HG03196 (cell line): ENCODE data around the gene GFRA4.

Experiments used
- ATAC-seq: cut with Tn5 transposase; IDR thresholded peaks from one replicate; pipeline ENCODE4 v1.9.1; 2021; ENCODE audit not compliant: unreplicated experiment

Gene GFRA4

GRCh38 chr20:3663031-3663701 is at the start of gene GFRA4:
Gene GFRA4, minus strand, starts transcription at chr20:3663399. Its CDS starts 0 bp downstream, at chr20:3663399.
- ATAC-seq, result no peak

GRCh38 chr20:3712279-3712873 is 49.2 kb upstream of the GFRA4 start, which contains the start of gene SIGLEC1:
Gene SIGLEC1, minus strand, starts transcription at chr20:3712600. Its CDS starts 5,472 bp downstream, at chr20:3707128.
- no peak for ATAC-seq

- no peak for ATAC-seq
Measured at GRCh38 chr20:3711484-3711941, 48.3 kb upstream of the GFRA4 start.

- no peak for ATAC-seq
Measured at GRCh38 chr20:3710703-3711483, 47.7 kb upstream of the GFRA4 start.

- no peak for ATAC-seq
Measured at GRCh38 chr20:3710011-3710466, 46.8 kb upstream of the GFRA4 start.

- no peak for ATAC-seq
Measured at GRCh38 chr20:3707508-3707899, 44.3 kb upstream of the GFRA4 start.

- no peak for ATAC-seq
Measured at GRCh38 chr20:3706774-3707507, 43.7 kb upstream of the GFRA4 start.

GRCh38 chr20:3705970-3706739 is 43.0 kb upstream of the GFRA4 start:
- ATAC-seq, result no peak

- ATAC-seq, result no peak
Measured at GRCh38 chr20:3705491-3705969, 42.3 kb upstream of the GFRA4 start.

- ATAC-seq, result no peak
Measured at GRCh38 chr20:3704087-3704486, 40.9 kb upstream of the GFRA4 start.

- ATAC-seq, result no peak
Measured at GRCh38 chr20:3702611-3703391, 39.6 kb upstream of the GFRA4 start.

- no peak for ATAC-seq
Measured at GRCh38 chr20:3701061-3701998, 38.1 kb upstream of the GFRA4 start.

GRCh38 chr20:3699037-3699436 is 35.8 kb upstream of the GFRA4 start:
- no peak for ATAC-seq

GRCh38 chr20:3698591-3699001 is 35.4 kb upstream of the GFRA4 start:
- ATAC-seq, result no peak

- no peak for ATAC-seq
Measured at GRCh38 chr20:3697588-3698305, 34.5 kb upstream of the GFRA4 start.

- ATAC-seq, result no peak
Measured at GRCh38 chr20:3696745-3697587, 33.8 kb upstream of the GFRA4 start.

GRCh38 chr20:3696200-3696599 is 33.0 kb upstream of the GFRA4 start:
- ATAC-seq, result no peak
